GM18867 (cell line): ENCODE results near the gene FGL2.
A peak's percentile ranks its signal among the peaks of the same experiment; 100 is the strongest.
"Not testable (repeated sequence)": the region's sequence is repeated elsewhere in the genome, so short reads cannot be mapped to it uniquely, and the experiment has no call there.

Experiments
- ATAC-seq: cut with Tn5 transposase; IDR thresholded peaks from one replicate; pipeline ENCODE4 v1.9.1; 2021; ENCODE audit warnings: mild to moderate bottlenecking, moderate library complexity; ENCODE audit not compliant: unreplicated experiment

FGL2 gene

GRCh38 chr7:77216181-77216845 lies 16.7 kb upstream of the FGL2 start:
- ATAC-seq, result no peak

- no peak for ATAC-seq
Observed at GRCh38 chr7:77209479-77210139, 10.0 kb upstream of the FGL2 start.

- no peak for ATAC-seq
Observed at GRCh38 chr7:77208416-77208815, 8.8 kb upstream of the FGL2 start.

- ATAC-seq, result no peak
Observed at GRCh38 chr7:77205706-77206105, 6.1 kb upstream of the FGL2 start.

- peak; percentile 90 for ATAC-seq
Observed at GRCh38 chr7:77202481-77202976, 2.9 kb upstream of the FGL2 start.

GRCh38 chr7:77200542-77200941 lies 923 bp upstream of the FGL2 start:
- no peak for ATAC-seq

- ATAC-seq, result no peak
Observed at GRCh38 chr7:77197141-77197540, 2.5 kb downstream of the FGL2 start.

GRCh38 chr7:77188731-77189437 lies 10.7 kb downstream of the FGL2 start:
- no peak for ATAC-seq

GRCh38 chr7:77185866-77186265 lies 13.8 kb downstream of the FGL2 start:
- ATAC-seq, result no peak

- ATAC-seq, result no peak
Observed at GRCh38 chr7:77184990-77185389, 14.6 kb downstream of the FGL2 start.

- ATAC-seq, result no peak
Observed at GRCh38 chr7:77184463-77184862, 15.2 kb downstream of the FGL2 start.

GRCh38 chr7:77182261-77182660 lies 17.4 kb downstream of the FGL2 start:
- no peak for ATAC-seq

GRCh38 chr7:77181734-77182133 lies 17.9 kb downstream of the FGL2 start:
- ATAC-seq, result no peak

GRCh38 chr7:77181015-77181595 lies 18.5 kb downstream of the FGL2 start:
- ATAC-seq, result no peak

GRCh38 chr7:77178024-77178423 lies 21.6 kb downstream of the FGL2 start:
- ATAC-seq, result not testable (repeated sequence)

- not testable (repeated sequence) for ATAC-seq
Observed at GRCh38 chr7:77177321-77177904, 22.2 kb downstream of the FGL2 start.

GRCh38 chr7:77175274-77175800 lies 24.3 kb downstream of the FGL2 start:
- not testable (repeated sequence) for ATAC-seq

GRCh38 chr7:77174418-77174817 lies 25.2 kb downstream of the FGL2 start:
- not testable (repeated sequence) for ATAC-seq

- not testable (repeated sequence) for ATAC-seq
Observed at GRCh38 chr7:77172437-77173172, 27.0 kb downstream of the FGL2 start.

GRCh38 chr7:77171073-77171472 lies 28.5 kb downstream of the FGL2 start:
- ATAC-seq, result not testable (repeated sequence)
